HL-60 (cell line): ENCODE measurements around the gene SLCO4A1.

Experiments used
- CTCF ChIP-seq: IDR thresholded peaks from one replicate; pipeline ENCODE4 v1.5.1; 2011; ENCODE audit warnings: low read length, control low read depth, inconsistent platforms; ENCODE audit not compliant: insufficient read depth
- GABPA ChIP-seq: IDR thresholded peaks from 2 replicates; pipeline ENCODE4 v1.6.1; 2012; ENCODE audit warnings: low read depth
- POLR2AphosphoS5 ChIP-seq: IDR thresholded peaks from 2 replicates; pipeline ENCODE4 v1.6.1; 2012; ENCODE audit warnings: low read depth
- REST ChIP-seq: IDR thresholded peaks from 2 replicates; pipeline ENCODE4 v1.6.1; 2012; ENCODE audit warnings: low read depth; ENCODE audit not compliant: insufficient replicate concordance

GRCh38 chr20:62641321-62642050, 817 bp upstream of the SLCO4A1 start:
- no peak for TF ChIP-seq CTCF
- TF ChIP-seq POLR2AphosphoS5: no peak; the same call in 1 of the 2 replicates
- TF ChIP-seq REST: no peak
- no peak for TF ChIP-seq GABPA
